ENCODE results near the gene MED17. TPM values are rescaled to one million over a fixed set of nuclear protein-coding genes. Genes with fewer than 3 reads are reported as not detected.
A peak's percentile ranks its signal among the peaks of the same experiment; 100 is the strongest.
"Not testable (repeated sequence)": the region's sequence is repeated elsewhere in the genome, so short reads cannot be mapped to it uniquely, and the experiment has no call there.

Gene MED17
- total RNA-seq, 6 donors from 2014 or later: 13.1 to 33.5 (median 28.1) TPM

DNA sequence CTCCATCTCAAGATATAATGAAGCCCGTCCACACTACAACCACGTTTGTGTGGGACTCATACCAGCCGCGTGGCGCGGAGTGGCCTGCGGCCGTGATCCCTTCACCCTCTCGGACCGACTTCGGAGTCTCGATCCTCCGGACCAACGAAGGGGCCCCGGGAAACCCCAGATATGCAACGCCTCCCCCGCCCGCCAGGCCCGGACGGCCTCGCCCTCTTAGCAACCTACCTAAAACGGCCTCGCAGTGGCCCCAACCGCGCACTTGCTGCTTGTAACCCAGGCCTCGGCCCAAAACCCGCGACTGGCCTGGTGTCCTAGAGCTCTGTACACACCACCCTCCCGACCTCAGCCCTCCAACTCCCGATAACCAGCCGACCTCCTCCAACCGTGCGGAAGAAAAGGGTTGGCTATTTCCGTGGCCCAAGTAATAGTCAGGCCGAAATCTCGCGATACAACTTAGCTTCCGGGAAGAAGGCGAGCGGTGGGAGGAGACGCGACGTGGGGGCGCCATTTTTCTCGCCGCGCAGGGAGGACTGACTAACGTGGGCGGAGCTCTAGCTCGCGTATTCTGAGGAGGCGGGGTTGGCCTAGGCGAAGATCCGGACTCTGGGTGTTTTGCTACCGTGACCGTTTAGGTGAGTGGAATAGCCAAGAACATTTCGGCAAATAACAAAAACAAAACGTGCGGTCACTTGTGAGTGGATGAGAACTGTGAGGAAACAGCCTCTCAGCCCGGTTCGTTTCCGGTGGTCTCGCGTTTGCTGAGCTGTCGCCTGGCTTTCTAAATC, 42.8 kb upstream of the MED17 start, which contains the start of the genes C11orf54 and TAF1D:
C11orf54 (plus strand) TSS at position 579 of the 788 bp plus-strand sequence. CDS start 5,722 bp downstream, outside the sequence.
TAF1D (minus strand) TSS at position 402 of the 788 bp plus-strand sequence. CDS start 2,191 bp downstream, outside the sequence.
- Histone ChIP-seq H3K4me3 (peak within 1 kb of the TSS; percentile 67 to 89 (median 79)), H3K36me3 (peaks cover 5 to 31% (median 13%) of the 10 kb centered on the region in 4 donors), H3K27ac (peak within 1 kb of the TSS; percentile 91 to 96 (median 96)), H3K4me1 (peaks cover 31 to 66% (median 49%) of the 10 kb centered on the region in 4 donors), H3K27me3 (no peaks in the 10 kb centered on the region), H3K9me3 (no peaks in the 10 kb centered on the region)
- TF ChIP-seq POLR2AphosphoS5 (IDR thresholded peaks at IDR 0.05): peak; percentile 98 to 99
- TF ChIP-seq EP300 (IDR thresholded peaks at IDR 0.05): no peak
- peak; percentile 52 to 93 (median 89) for TF ChIP-seq POLR2A (IDR thresholded peaks at IDR 0.05)
- TF ChIP-seq, protein P1, sequence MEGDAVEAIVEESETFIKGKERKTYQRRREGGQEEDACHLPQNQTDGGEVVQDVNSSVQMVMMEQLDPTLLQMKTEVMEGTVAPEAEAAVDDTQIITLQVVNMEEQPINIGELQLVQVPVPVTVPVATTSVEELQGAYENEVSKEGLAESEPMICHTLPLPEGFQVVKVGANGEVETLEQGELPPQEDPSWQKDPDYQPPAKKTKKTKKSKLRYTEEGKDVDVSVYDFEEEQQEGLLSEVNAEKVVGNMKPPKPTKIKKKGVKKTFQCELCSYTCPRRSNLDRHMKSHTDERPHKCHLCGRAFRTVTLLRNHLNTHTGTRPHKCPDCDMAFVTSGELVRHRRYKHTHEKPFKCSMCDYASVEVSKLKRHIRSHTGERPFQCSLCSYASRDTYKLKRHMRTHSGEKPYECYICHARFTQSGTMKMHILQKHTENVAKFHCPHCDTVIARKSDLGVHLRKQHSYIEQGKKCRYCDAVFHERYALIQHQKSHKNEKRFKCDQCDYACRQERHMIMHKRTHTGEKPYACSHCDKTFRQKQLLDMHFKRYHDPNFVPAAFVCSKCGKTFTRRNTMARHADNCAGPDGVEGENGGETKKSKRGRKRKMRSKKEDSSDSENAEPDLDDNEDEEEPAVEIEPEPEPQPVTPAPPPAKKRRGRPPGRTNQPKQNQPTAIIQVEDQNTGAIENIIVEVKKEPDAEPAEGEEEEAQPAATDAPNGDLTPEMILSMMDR (IDR thresholded peaks at IDR 0.05): peak in 3 of 6 experiments; percentile 8 to 52 (median 34)
- WGBS, 2 donors: 0 to 1% methylated on average over 39 to 49 of the region's 65 CpGs
- peak; percentile 98 to 99 for ATAC-seq (ENCODE audit: low FRiP score in 2 of 2)
- DNase-seq: peak; percentile 95 to 98

DNA sequence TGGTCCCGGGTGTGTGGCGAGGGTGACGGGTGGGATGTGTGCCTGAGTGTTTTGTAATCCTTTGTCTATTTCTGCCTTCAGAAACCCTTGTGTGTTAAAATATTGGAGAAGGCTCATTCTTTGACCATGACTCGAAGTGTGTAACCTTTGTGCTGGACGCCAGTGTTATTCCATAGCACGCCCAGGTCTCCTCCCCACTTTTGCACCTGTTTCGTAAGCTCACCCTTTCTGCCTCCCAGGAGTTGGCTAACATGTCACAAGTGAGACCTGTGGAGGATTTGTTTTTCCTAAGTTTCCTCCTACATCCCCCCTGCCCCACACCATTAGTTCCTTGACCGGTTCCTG, 42.2 kb upstream of the MED17 start:
- Histone ChIP-seq H3K36me3 (peaks cover 0 to 26% (median 8%) of the 10 kb centered on the region in 4 donors), H3K9me3 (no peaks in the 10 kb centered on the region), H3K27ac (peak overlapping the region; percentile 91 to 96 (median 96)), H3K4me3 (peak overlapping the region; percentile 29 to 89 (median 79)), H3K27me3 (no peaks in the 10 kb centered on the region), H3K4me1 (peaks cover 31 to 61% (median 47%) of the 10 kb centered on the region in 4 donors)
- peak in 1 of 2 donors; percentile 73 for DNase-seq
- 0 to 1% methylated on average over 5 to 8 of the region's 8 CpGs for WGBS, 2 donors
- TF ChIP-seq EP300 (IDR thresholded peaks at IDR 0.05) (no peak), POLR2A (IDR thresholded peaks at IDR 0.05) (no peak), POLR2AphosphoS5 (IDR thresholded peaks at IDR 0.05) (peak in 1 of 2 donors; percentile 41)
- TF ChIP-seq, protein P1 (IDR thresholded peaks at IDR 0.05): no peak
- ATAC-seq (ENCODE audit: low FRiP score in 2 of 2): peak; percentile 50 to 87

DNA sequence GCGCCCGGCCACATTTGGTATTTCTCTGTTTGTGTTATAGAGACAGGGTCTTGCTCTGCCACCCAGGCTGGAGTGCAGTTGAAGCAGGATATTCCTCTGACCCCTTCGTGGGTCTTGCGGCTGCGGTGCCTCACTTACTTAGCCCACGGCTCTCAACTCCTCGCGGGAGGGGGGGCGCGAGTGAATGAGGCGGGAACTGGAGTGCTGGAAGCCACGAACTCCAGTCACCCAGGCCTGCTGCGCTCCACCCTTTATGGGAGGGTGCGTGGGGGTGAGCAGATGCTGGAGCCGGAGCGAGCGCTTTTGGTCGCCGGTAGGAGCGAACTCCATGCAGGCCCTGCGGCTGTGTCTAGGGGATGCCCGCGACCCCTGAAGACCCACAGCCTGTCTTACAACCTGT, 40.8 kb upstream of the MED17 start:
- Histone ChIP-seq H3K36me3 (peaks cover 0 to 12% (median 4%) of the 10 kb centered on the region in 4 donors), H3K4me1 (peaks cover 24 to 49% (median 36%) of the 10 kb centered on the region in 4 donors), H3K27me3 (no peaks in the 10 kb centered on the region), H3K4me3 (no peak overlapping the region), H3K9me3 (no peaks in the 10 kb centered on the region), H3K27ac (peak overlapping the region in 1 of 4 donors; percentile 96)
- ATAC-seq (ENCODE audit: low FRiP score in 2 of 2) (no peak), DNase-seq (peak in 1 of 2 donors; percentile 71)
- 93 to 94% methylated on average over 22 to 23 of the region's 23 CpGs for WGBS, 2 donors
- TF ChIP-seq, protein P1 (IDR thresholded peaks at IDR 0.05): no peak
- no peak for TF ChIP-seq POLR2AphosphoS5 (IDR thresholded peaks at IDR 0.05)
- TF ChIP-seq POLR2A (IDR thresholded peaks at IDR 0.05): no peak
- no peak for TF ChIP-seq EP300 (IDR thresholded peaks at IDR 0.05)

DNA sequence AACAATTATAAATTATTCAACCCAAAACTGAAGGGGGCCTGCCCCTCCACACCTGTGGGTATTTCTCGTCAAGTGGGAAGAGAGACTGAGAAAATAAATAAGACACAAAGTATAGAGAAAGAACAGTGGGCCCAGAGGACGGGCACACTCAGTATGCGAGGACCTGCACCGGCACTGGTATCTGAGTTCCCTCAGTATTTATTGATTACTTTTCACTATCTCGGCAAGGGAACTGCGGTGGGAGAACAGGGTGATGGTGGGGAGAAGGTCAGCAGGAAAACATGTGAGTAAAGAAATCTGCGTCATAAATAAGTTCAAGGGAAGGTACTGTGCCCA, 39.4 kb upstream of the MED17 start:
- 74 to 75% methylated on average over 7 of the region's 7 CpGs for WGBS, 2 donors
- H3K4me3 ChIP-seq: no peak overlapping the region
- no peak for TF ChIP-seq EP300 (IDR thresholded peaks at IDR 0.05)
- TF ChIP-seq, protein P1 (IDR thresholded peaks at IDR 0.05): no peak
- TF ChIP-seq POLR2A (IDR thresholded peaks at IDR 0.05): no peak
- TF ChIP-seq POLR2AphosphoS5 (IDR thresholded peaks at IDR 0.05): no peak
- no peak for DNase-seq
- H3K27me3 ChIP-seq: no peaks in the 10 kb centered on the region
- peaks cover 0 to 8% (median 2%) of the 10 kb centered on the region in 4 donors for H3K36me3 ChIP-seq
- H3K9me3 ChIP-seq: no peaks in the 10 kb centered on the region
- ATAC-seq (ENCODE audit: low FRiP score in 2 of 2): no peak
- H3K27ac ChIP-seq: peak overlapping the region in 3 of 4 donors; percentile 6 to 53 (median 23)
- peaks cover 11 to 36% (median 23%) of the 10 kb centered on the region in 4 donors for H3K4me1 ChIP-seq

DNA sequence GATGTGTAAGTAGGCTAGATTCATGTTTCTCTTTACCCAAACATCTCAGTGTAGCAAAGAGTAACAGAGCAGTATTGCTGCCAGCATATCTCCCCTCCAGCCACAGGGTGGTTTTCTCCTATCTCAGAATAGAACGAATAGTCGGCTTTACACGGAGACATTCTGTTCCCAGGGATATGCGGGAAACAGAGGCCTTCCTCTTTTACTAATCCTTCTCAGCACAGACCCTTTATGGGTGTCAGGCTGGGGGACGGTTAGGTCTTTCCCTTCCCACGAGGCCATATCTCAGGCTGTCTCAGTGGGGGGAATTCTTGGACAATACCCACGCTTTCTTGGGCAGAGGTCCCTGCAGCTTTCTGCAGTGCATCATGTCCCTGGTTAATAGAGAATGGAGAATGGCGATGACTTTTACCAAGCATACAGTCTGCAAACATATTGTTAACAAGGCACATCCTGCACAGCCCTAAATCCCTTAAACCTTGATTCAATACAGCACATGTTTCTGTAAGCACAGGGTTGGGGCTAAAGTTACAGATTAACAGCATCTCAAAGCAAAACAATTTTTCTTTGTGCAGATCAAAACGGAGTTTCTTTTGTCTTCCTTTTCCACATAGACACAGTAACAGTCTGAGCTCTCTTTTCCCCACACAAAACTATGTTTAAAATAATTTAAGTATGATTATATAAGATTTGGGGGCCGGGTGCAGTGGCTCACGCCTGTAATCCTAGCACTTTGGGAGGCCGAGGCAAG, 38.9 kb upstream of the MED17 start:
- not testable (repeated sequence) for DNase-seq; H3K27me3 ChIP-seq; H3K9me3 ChIP-seq; ATAC-seq (ENCODE audit: low FRiP score in 2 of 2); H3K36me3 ChIP-seq; H3K4me3 ChIP-seq
- H3K4me1 ChIP-seq: peaks cover 11 to 30% (median 19%) of the 10 kb centered on the region in 4 donors
- WGBS, 2 donors: 51% methylated on average over 12 of the region's 12 CpGs
- peak overlapping the region in 3 of 4 donors; percentile 23 to 53 (median 40) for H3K27ac ChIP-seq

Data from upper lobe of left lung (tissue), 6 donors.